Non-pigmented ciliary epithelial cell (primary cell): ENCODE results near the gene RARRES1.
"Not testable (repeated sequence)": the region's sequence is repeated elsewhere in the genome, so short reads cannot be mapped to it uniquely, and the experiment has no call there.

Experiments
- DNase-seq: peaks from one replicate; pipeline ENCODE4 v3.0.0-alpha.2; 2010; ENCODE audit warnings: low read depth

Gene RARRES1

DNA sequence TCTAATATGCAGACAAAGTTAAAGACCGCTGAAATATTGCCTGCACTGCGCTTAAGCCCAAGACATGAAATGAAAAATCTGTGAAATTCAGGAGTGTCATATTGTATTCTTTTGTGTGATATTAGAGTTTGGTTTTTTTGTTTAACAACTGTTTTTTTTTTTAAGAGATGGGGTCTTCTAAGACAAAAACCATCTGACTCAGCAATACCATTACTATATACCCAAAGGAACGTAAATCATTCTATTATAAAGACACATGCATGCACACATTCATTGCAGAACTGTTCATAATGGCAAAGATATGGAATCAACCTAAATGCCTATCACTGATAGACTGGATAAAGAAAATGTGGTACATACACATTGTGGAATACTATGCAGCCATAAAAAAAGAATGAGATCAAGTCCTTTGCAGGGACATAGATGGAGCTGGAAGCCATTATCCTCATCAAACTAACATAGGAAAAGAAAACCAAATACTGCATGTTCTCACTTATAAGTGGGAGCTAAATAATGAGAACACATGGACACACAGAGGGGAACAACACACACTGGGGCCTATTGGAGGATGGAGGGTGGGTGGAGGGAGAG, 38.3 kb downstream of the RARRES1 start:
- DNase-seq, result not testable (repeated sequence)

DNA sequence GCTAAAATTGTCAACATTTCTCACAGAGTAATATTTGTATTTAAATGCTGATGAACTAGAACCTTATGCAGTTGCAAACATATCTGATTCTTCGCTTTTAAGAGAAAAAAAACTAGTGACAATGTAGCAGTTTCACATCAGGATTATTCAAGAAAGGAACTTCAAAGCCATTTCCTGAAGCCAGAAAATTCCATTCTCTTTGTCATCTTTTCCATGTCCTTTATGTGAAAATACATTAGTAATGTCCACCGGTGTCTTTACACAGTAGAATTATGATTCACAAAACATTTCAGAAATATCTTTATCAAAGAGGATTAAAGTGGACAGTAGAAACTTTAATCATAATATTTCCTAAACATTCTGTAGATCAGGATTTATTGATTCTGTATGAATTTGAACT, 47.1 kb downstream of the RARRES1 start:
- no peak for DNase-seq

DNA sequence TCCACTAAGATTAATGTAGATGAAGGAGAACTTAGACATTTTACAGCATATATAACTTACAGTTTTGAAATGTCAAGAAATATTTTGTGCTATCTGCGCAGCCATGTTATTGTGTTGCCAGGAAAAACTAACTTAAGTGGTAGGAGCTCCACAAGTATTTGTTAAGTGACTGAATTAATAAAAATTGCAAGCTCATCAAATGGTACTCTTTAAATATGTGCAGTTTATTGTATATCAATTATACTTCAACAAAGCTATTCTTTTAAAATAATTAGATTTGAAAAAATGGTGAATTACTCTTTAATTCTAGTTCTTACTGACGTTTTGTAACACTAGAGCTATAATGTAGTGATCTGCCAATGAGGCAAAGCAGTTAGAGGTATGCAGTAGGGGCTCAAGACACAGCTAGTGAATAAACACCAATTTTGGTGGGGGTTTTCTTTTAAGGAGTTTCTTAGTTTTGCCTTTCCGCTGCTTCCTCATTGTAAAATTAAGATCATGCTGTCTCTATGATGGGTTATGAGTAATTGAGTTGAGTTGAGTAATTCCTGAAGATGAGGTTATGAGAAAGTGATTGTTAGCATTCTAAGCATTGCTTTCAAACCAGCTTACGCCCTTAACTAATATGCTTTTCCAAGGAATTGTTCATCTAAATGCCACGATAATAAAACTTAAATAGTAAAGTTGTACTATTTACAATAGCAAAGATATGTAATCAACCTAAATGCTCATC, 48.9 kb downstream of the RARRES1 start:
- peak; percentile 74 for DNase-seq

DNA sequence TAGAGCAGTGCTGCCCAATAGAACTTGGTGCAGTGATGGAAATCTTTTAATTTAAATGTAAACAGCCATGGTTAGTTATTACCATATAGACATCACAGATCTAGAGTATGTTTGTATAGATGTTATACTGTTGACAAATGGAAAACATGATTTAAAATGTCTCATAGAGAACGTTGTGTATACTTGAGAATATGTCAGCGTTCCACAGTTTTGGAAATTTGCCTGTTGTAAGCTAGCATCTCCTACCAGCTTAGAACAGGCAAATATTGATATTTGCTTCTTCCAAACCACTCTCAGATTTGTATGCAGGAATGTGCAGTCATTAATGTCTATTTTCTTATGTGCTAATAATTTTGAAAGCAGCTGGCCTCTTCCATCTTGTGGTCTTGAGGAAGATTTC, 51.4 kb downstream of the RARRES1 start:
- no peak for DNase-seq

- DNase-seq, result no peak
These were observed 52.7 kb downstream of the RARRES1 start for GRCh38 chr3:158679547-158680000.

DNA sequence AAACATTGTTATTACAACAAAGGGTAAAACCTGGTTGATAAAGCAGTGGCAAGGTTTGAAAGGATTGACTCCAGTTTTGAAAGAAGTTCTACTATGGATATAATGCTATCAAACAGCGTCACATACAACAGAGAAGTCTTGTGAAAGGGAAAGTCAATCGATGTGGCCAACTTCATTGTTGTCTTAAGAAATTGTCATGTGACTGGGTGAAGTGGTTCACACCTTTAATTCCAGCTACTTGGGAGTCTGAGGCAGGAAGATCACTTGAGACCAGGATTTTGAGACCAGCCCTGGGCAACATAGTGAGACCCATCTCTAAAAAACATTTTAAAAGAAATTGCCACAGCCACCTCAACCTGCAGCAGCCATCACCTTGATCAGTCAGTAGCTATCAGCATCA, 53.6 kb downstream of the RARRES1 start:
- DNase-seq, result no peak

DNA sequence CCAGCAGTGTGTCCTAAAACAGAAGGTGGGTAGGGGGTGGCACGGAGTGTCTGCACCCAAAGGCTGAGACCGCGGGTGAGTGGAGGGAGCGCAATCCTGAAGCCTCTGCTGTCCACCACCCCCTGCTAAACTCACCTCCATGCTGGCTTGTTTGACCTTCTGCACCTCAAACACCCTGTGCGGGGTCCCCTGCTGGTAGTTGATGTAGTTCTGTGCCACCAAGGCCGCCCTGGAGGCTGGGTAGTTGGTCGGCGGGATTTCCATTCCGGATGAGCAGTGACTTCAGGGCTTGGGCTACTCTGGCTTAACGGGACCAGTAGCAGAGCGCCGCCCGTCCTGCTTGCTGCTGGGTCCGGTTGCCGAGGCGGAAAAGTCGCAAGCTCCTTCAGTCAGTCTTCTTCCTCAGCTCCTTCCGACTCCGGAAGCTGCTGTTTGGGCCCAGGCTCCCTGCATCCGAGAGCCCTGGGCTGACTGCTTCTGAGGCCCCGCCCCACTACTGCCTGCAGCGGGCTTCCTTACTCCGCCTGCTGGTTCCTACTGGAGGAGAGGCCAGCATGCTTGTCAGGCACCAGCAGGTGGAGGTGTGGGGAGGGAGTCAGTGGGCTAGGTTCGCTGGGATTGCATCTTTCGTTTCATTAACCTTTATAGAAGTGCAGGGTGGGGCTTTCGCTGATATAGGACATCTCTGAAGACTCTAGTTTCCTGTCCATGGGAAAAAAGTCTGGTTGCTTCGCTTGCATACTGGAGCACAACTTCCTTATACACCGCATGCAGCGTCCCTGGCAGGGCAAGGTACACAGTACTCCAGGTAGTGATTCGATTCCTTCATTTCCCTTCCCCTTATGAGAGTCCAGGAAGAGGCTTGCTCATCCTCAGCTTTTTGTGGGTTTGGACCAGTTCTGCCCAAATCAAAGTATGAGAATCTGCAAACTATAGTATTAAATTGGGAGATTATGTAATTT, 59.8 kb downstream of the RARRES1 start, which contains the start of gene LXN:
LXN (minus strand) TSS at position 434 of the 962 bp plus-strand sequence; CDS start at position 264, 170 bp downstream.
- DNase-seq, result peak; percentile 75

GRCh38 chr3:158671821-158672214, 60.4 kb downstream of the RARRES1 start:
- no peak for DNase-seq

DNA sequence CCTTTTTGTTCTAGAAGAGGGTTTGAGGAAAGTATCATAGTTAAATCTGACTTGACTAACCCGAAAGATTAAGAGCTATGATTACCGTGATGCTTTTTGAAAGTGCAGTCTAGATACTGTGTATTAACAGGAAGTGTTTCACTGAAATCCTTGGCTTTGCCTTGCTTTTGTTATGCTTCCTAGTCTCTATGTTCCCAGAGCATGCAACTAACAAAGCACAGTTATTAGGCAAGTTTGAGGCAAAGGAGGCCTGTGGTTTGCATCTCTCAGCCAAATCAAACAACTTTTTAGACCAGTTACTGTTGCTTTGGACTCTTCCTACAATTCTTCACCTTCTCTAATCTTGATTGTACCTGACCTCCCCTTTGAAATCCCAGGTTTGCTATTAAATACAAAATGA, 63.8 kb downstream of the RARRES1 start:
- DNase-seq, result no peak

GRCh38 chr3:158666416-158666815, 65.8 kb downstream of the RARRES1 start:
- no peak for DNase-seq

GRCh38 chr3:158663832-158664231, 68.4 kb downstream of the RARRES1 start:
- no peak for DNase-seq

GRCh38 chr3:158663246-158663645, 69.0 kb downstream of the RARRES1 start:
- DNase-seq, result no peak

GRCh38 chr3:158660711-158661110, 71.5 kb downstream of the RARRES1 start:
- DNase-seq, result no peak

GRCh38 chr3:158659454-158660237, 72.6 kb downstream of the RARRES1 start:
- DNase-seq, result peak; percentile 50

GRCh38 chr3:158658889-158659288, 73.4 kb downstream of the RARRES1 start:
- no peak for DNase-seq

GRCh38 chr3:158652463-158652862, 79.8 kb downstream of the RARRES1 start:
- DNase-seq, result no peak

DNA sequence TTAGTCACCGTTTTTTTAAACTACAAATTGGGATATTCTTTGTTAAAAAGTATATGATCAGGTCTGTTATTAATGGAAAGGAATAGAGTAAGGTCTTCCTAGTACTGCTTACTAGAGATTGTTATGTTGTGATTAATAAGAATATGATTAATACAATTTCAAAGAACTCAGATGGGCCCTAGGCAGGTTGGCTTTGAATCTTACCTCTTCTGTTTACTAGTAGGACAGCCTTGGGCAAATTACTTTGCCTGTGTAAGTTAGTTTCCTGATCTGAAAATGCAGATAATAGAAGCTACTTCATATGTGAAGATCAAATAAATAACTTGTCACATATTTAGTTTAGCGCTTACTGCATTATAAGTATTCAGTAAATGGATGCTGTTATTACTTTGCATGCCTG, 81.1 kb downstream of the RARRES1 start:
- no peak for DNase-seq

- no peak for DNase-seq
These were observed 82.5 kb downstream of the RARRES1 start for GRCh38 chr3:158649791-158650190.
